CD14-positive monocyte (primary cell): ENCODE results near the gene SRRM5. TPM values are rescaled to one million over a fixed set of nuclear protein-coding genes. Genes with fewer than 3 reads are reported as not detected.

Experiments used
- DNase-seq, 3 donors: peaks; one replicate each; pipeline ENCODE4 v3.0.0-alpha.2; 2011 to 2022
- H2AFZ ChIP-seq: 2 replicates; pipeline ENCODE4 v1.6.0; 2012; ENCODE audit warnings: mild to moderate bottlenecking, low read depth, low read length, inconsistent platforms; ENCODE audit not compliant: insufficient read depth, poor library complexity, severe bottlenecking
- H3K27ac ChIP-seq, 2 donors: 1 replicate in 1 of 2; 2 replicates in 1 of 2; pipeline ENCODE4 v1.5.1; 2012 to 2013; ENCODE audit warnings: low read length in 2 of 2, control low read depth in 1 of 2, inconsistent platforms in 1 of 2, low read depth in 1 of 2, mild to moderate bottlenecking in 1 of 2
- H3K27me3 ChIP-seq, 2 donors: one replicate each; pipeline versions ENCODE4 v1.6.0 to v1.6.1; 2011 to 2013; ENCODE audit warnings: low read length in 2 of 2; ENCODE audit not compliant: control insufficient read depth in 2 of 2, insufficient read depth in 2 of 2
- H3K36me3 ChIP-seq, 2 donors: replicated peaks in 1 of 2; 1 replicate in 1 of 2; 2 replicates in 1 of 2; pipeline versions ENCODE4 v1.5.1 to v1.6.1; 2012 to 2013; ENCODE audit warnings: low read length in 2 of 2, control low read depth in 1 of 2, inconsistent platforms in 1 of 2, mild to moderate bottlenecking in 1 of 2; ENCODE audit not compliant: insufficient read depth in 2 of 2, control insufficient read depth in 1 of 2
- H3K4me1 ChIP-seq, 2 donors: 1 replicate in 1 of 2; 2 replicates in 1 of 2; pipeline versions ENCODE4 v1.5.1 to v1.6.1; 2012 to 2013; ENCODE audit warnings: low read length in 2 of 2, control low read depth in 1 of 2, inconsistent platforms in 1 of 2, mild to moderate bottlenecking in 1 of 2, moderate library complexity in 1 of 2; ENCODE audit not compliant: insufficient read depth in 2 of 2, control insufficient read depth in 1 of 2
- H3K4me2 ChIP-seq: replicated peaks from 2 replicates; pipeline ENCODE3; 2012; ENCODE audit warnings: low read length, moderate library complexity, mild to moderate bottlenecking; ENCODE audit not compliant: poor library complexity, severe bottlenecking; ENCODE audit errors: extremely low read depth
- H3K4me3 ChIP-seq, 3 experiments: fragments of 200-600 bp in 1 of 3; sonication (generic) in 1 of 3; replicated peaks in 1 of 3; 1 replicate in 2 of 3; 2 replicates in 1 of 3; pipeline ENCODE4 v1.5.1; 2011 to 2013; ENCODE audit warnings: low read length in 3 of 3, mild to moderate bottlenecking in 3 of 3, control low read depth in 2 of 3, low read depth in 2 of 3, inconsistent platforms in 1 of 3, moderate library complexity in 1 of 3
- H3K79me2 ChIP-seq: 2 replicates; pipeline ENCODE4 v1.6.0; 2012; ENCODE audit warnings: mild to moderate bottlenecking, control low read depth, inconsistent platforms, low read length, moderate library complexity; ENCODE audit not compliant: insufficient read depth
- H3K9ac ChIP-seq: 2 replicates; pipeline ENCODE4 v1.6.0; 2017; ENCODE audit warnings: low read length, mild to moderate bottlenecking; ENCODE audit not compliant: insufficient read depth, poor library complexity, severe bottlenecking
- H3K9me3 ChIP-seq, 2 donors: replicated peaks in 1 of 2; 1 replicate in 1 of 2; 2 replicates in 1 of 2; pipeline versions ENCODE4 v1.5.1 to v1.6.1; 2012 to 2013; ENCODE audit warnings: low read length in 2 of 2, control low read depth in 1 of 2; ENCODE audit not compliant: control insufficient read depth in 1 of 2, insufficient read depth in 1 of 2
- H4K20me1 ChIP-seq: 2 replicates; pipeline ENCODE4 v1.6.0; 2012; ENCODE audit warnings: mild to moderate bottlenecking, low read length, control low read depth, moderate library complexity; ENCODE audit not compliant: insufficient read depth
- H3K27ac Mint-ChIP-seq, 7 donors: one replicate each; pipeline ENCODE4 v1.8.0; 2020; ENCODE audit warnings: mild to moderate bottlenecking in 7 of 7, mixed read lengths in 7 of 7, moderate library complexity in 6 of 7, inconsistent platforms in 2 of 7
- H3K27me3 Mint-ChIP-seq, 3 donors: one replicate each; pipeline ENCODE4 v1.8.0; 2021 to 2022; ENCODE audit warnings: low read depth in 3 of 3, mild to moderate bottlenecking in 3 of 3, mixed read lengths in 3 of 3, moderate library complexity in 3 of 3, inconsistent platforms in 1 of 3
- H3K36me3 Mint-ChIP-seq, 2 donors: one replicate each; pipeline ENCODE4 v1.8.0; 2020; ENCODE audit warnings: mixed read lengths in 2 of 2, inconsistent platforms in 1 of 2, mild to moderate bottlenecking in 1 of 2
- H3K4me1 Mint-ChIP-seq: one replicate; pipeline ENCODE4 v1.8.0; 2020; ENCODE audit warnings: mild to moderate bottlenecking, mixed read lengths
- H3K4me3 Mint-ChIP-seq, 2 donors: one replicate each; pipeline ENCODE4 v1.8.0; 2020; ENCODE audit warnings: mild to moderate bottlenecking in 2 of 2, mixed read lengths in 2 of 2, moderate library complexity in 1 of 2
- H3K9me3 Mint-ChIP-seq, 7 donors: one replicate each; pipeline ENCODE4 v1.8.0; 2020 to 2022; ENCODE audit warnings: mixed read lengths in 7 of 7, mild to moderate bottlenecking in 6 of 7, moderate library complexity in 6 of 7, inconsistent platforms in 2 of 7
- WGBS: methylation state at CpG from one replicate; pipeline ENCODE4 v1.1.5; 2013; ENCODE audit warnings: missing lambda C conversion rate; ENCODE audit not compliant: insufficient coverage; 5-methylcytosine and 5-hydroxymethylcytosine counted together
- intact Hi-C, 2 donors: fragments of 100-400 bp; cut with micrococcal nuclease; formaldehyde crosslinking; loops; one replicate each; pipeline versions ENCODE4 v1.15.0 to v1.15.1; 2023
- polyA plus RNA-seq, 3 donors: library from polyadenylated mRNA; depleted of rRNA in 1 of 3; unstranded in 2 of 3; stranded (reverse) in 1 of 3; fragments of 300-500 nt in 2 of 3; fragments of >200 nt in 1 of 3; fragmentation: Illumina TruSeq in 2 of 3; gene quantifications; 1 replicate in 2 of 3; 2 replicates in 1 of 3; pipeline ENCODE4 v1.2.3, GENCODE V29; 2012 to 2021
- TF ChIP-seq, protein P1 (sequence below): fragments of 200-600 bp; IDR thresholded peaks from one replicate; pipeline ENCODE4 v1.8.0; 2022; ENCODE audit warnings: antibody characterized with exemption, mild to moderate bottlenecking

The SRRM5 gene
- polyA plus RNA-seq, 3 donors = 0.36 TPM; not detected in 2

DNA sequence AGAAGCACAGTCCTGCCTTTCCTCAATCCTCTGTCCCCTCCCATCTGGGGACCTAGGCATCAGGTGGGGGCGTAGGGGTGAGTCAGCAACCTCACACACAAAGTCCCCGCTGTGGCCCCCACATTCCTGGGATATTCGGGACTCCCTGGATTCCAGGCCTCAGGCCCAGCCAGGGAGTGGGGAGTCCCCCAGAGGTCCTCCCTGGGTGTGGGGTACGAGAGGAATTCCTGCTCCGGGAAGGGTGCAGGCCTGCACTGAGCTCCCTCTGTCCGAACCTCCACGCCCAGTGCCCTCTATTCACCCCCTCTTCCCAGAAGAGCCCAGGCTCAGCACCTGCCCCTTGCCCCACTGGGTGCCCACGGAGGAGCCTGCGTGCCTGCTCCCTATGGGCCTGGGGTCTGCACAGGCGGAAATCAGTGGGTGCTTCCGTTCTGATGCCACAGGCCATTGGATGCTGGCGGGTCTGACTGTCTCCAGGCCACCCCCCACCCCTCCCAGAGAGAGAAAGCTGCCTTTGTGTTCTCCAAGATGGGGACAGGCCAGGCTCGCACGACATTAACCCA lies 24.3 kb downstream of the SRRM5 start:
- H3K36me3 Mint-ChIP-seq = peaks cover 8 to 12% of the 10 kb centered on the region in 2 donors
- no peak for DNase-seq
- no peak overlapping the region for H3K4me3 ChIP-seq
- H3K79me2 ChIP-seq = no peaks in the 10 kb centered on the region
- peaks cover 47 to 72% (median 60%) of the 10 kb centered on the region in 3 donors for H3K27me3 Mint-ChIP-seq
- H3K27me3 ChIP-seq = peaks cover 33 to 59% of the 10 kb centered on the region in 2 donors
- H3K36me3 ChIP-seq = no peaks in the 10 kb centered on the region
- H2AFZ ChIP-seq = no peak overlapping the region
- no peak overlapping the region for H3K27ac Mint-ChIP-seq
- H3K9me3 ChIP-seq = peaks cover 0 to 14% of the 10 kb centered on the region in 2 donors
- H3K4me1 Mint-ChIP-seq = peaks cover 17% of the 10 kb centered on the region
- no peak overlapping the region for H3K9ac ChIP-seq
- intact Hi-C loops = no loop called here
- H3K4me3 Mint-ChIP-seq = no peak overlapping the region
- WGBS = 86% methylated on average over 6 of the region's 14 CpGs
- H3K9me3 Mint-ChIP-seq = peaks cover 0 to 23% (median 11%) of the 10 kb centered on the region in 7 donors
- H4K20me1 ChIP-seq = no peaks in the 10 kb centered on the region
- H3K4me2 ChIP-seq = no peak overlapping the region
- TF ChIP-seq, protein P1, sequence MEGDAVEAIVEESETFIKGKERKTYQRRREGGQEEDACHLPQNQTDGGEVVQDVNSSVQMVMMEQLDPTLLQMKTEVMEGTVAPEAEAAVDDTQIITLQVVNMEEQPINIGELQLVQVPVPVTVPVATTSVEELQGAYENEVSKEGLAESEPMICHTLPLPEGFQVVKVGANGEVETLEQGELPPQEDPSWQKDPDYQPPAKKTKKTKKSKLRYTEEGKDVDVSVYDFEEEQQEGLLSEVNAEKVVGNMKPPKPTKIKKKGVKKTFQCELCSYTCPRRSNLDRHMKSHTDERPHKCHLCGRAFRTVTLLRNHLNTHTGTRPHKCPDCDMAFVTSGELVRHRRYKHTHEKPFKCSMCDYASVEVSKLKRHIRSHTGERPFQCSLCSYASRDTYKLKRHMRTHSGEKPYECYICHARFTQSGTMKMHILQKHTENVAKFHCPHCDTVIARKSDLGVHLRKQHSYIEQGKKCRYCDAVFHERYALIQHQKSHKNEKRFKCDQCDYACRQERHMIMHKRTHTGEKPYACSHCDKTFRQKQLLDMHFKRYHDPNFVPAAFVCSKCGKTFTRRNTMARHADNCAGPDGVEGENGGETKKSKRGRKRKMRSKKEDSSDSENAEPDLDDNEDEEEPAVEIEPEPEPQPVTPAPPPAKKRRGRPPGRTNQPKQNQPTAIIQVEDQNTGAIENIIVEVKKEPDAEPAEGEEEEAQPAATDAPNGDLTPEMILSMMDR = no peak
- peaks cover 6 to 7% of the 10 kb centered on the region in 2 donors for H3K4me1 ChIP-seq
- H3K27ac ChIP-seq = no peak overlapping the region

DNA sequence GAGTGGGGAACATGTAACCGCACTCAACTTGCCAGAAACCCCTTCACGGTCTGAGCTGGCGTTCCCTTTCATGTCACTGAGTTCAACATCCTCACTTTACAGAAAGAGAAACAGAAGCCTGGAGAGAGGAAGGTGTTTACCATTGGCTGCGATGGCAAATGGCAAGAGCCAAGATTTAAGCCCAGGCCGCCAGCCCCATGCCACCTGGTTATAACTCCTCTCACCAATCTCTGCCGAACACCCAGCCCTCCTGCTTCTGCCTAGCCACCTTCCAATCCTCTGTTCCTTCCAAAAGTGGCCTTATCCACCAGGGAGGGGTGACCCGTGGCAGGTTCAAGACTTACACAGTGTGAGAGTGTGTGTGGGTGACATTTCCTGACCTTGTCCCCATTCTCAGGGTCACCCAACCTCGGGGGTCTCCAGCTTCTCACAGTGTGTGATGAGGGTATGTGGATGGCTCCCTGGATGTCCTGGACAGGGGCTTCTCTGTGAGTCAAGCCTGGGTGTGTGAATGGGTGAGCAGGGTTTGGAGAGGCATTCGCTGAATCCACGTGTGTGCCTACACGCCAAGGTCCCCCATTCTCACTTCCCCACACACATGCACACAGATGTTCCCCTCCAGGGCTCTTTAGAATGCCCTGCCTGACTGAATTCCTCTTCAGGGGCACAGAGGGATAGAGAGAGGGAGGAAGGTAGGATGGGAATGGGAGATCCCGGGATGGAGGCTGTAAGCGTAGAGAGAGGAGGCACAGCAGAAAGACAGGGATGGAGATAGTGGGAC lies 26.5 kb downstream of the SRRM5 start:
- H3K4me3 ChIP-seq = no peak overlapping the region
- H3K27ac ChIP-seq = no peak overlapping the region
- H3K4me1 ChIP-seq = peaks cover 6 to 7% of the 10 kb centered on the region in 2 donors
- H3K36me3 Mint-ChIP-seq = peaks cover 12 to 19% of the 10 kb centered on the region in 2 donors
- TF ChIP-seq, protein P1 = no peak
- intact Hi-C loops = no loop called here
- WGBS = 92% methylated on average over 2 of the region's 13 CpGs
- peaks cover 36 to 57% of the 10 kb centered on the region in 2 donors for H3K27me3 ChIP-seq
- no peak overlapping the region for H3K4me2 ChIP-seq
- DNase-seq = no peak
- H3K9me3 ChIP-seq = peaks cover 0 to 14% of the 10 kb centered on the region in 2 donors
- peaks cover 17% of the 10 kb centered on the region for H3K4me1 Mint-ChIP-seq
- no peak overlapping the region for H2AFZ ChIP-seq
- H3K27ac Mint-ChIP-seq = peak overlapping the region in 2 of 7 donors; percentile 52 to 71
- peaks cover 55 to 69% (median 61%) of the 10 kb centered on the region in 3 donors for H3K27me3 Mint-ChIP-seq
- H3K9me3 Mint-ChIP-seq = peaks cover 0 to 23% (median 11%) of the 10 kb centered on the region in 7 donors
- H3K4me3 Mint-ChIP-seq = peak overlapping the region; percentile 20 to 88
- H3K9ac ChIP-seq = no peak overlapping the region
- no peaks in the 10 kb centered on the region for H3K79me2 ChIP-seq
- H4K20me1 ChIP-seq = peaks cover 7% of the 10 kb centered on the region
- no peaks in the 10 kb centered on the region for H3K36me3 ChIP-seq
